HCT116 (cell line): ENCODE data around the gene SLC4A9. TPM values are rescaled to one million over a fixed set of nuclear protein-coding genes. Genes with fewer than 3 reads are reported as not detected.

Experiments
- ATAC-seq: fragments of 200-7000 bp; cut with Tn5 transposase; 2 replicates; pipeline ENCODE4 v1.9.1; 2020; ENCODE audit warnings: mild to moderate bottlenecking, moderate library complexity
- BruUV-seq: library from RNA; stranded (reverse); fragments of 400-500 nt; replicated peaks from 2 replicates; lab custom pipeline; 2021; lab: Mats Ljungman, UMichigan
- CTCF ChIA-PET: fragments of 300-600 bp; sonication (Branson Sonifier 250); formaldehyde crosslinking; loops from one replicate; lab custom pipeline; 2021; ENCODE audit warnings: antibody characterized with exemption; lab: Charles Lee
- POLR2A ChIA-PET: fragments of 300-600, 350-600 bp; sonication (Branson Sonifier 250); formaldehyde crosslinking; loops from one replicate; lab custom pipeline; 2021; ENCODE audit warnings: antibody characterized with exemption; lab: Charles Lee
- RAD21 ChIA-PET, 2 experiments: fragments of 300-600 bp; sonication (Branson Sonifier 250); formaldehyde crosslinking; loops; one replicate each; lab custom pipeline; 2023; ENCODE audit warnings: low total read pairs in 2 of 2; ENCODE audit not compliant: uncharacterized antibody in 2 of 2, unreplicated experiment in 2 of 2, low non-redundant PET in 1 of 2; lab: Charles Lee
- DNase-seq: peaks from one replicate; pipeline ENCODE4 v3.0.0-alpha.2; 2010; ENCODE audit warnings: low read depth, low spot score
- H2AFZ ChIP-seq: fragments of 200-600 bp; shearing (Covaris generic), sonication (generic); 2 replicates; pipeline ENCODE4 v1.6.1; 2017; ENCODE audit warnings: low read depth, mixed run types, mixed read lengths, antibody characterized with exemption, low read length; ENCODE audit not compliant: poor library complexity, severe bottlenecking
- H3K27ac ChIP-seq: 2 replicates; pipeline ENCODE4 v1.5.1; 2012; ENCODE audit warnings: low read depth, low read length
- H3K27me3 ChIP-seq: fragments of 200-600 bp; sonication (generic); 2 replicates; pipeline ENCODE4 v1.6.1; 2016; ENCODE audit warnings: mixed run types, low read length, mixed read lengths; ENCODE audit not compliant: insufficient read depth
- H3K36me3 ChIP-seq, 2 experiments: fragments of 200-500 bp in 1 of 2; fragments of 200-600 bp in 1 of 2; sonication (Bioruptor generic) in 1 of 2; sonication (generic) in 1 of 2; 2 replicates each; pipeline versions ENCODE4 v1.5.1 to v1.6.1; 2014 to 2016; ENCODE audit warnings: low read length in 2 of 2, inconsistent platforms in 1 of 2, mixed read lengths in 1 of 2, mixed run types in 1 of 2; ENCODE audit not compliant: insufficient read depth in 2 of 2, control insufficient read depth in 1 of 2
- H3K4me1 ChIP-seq, 2 experiments: fragments of 200-600 bp in 1 of 2; sonication (generic) in 1 of 2; 2 replicates each; pipeline versions ENCODE4 v1.5.1 to v1.6.1; 2012 to 2017; ENCODE audit warnings: low read length in 2 of 2, inconsistent platforms in 1 of 2, mild to moderate bottlenecking in 1 of 2, mixed read lengths in 1 of 2, mixed run types in 1 of 2, moderate library complexity in 1 of 2; ENCODE audit not compliant: insufficient read depth in 2 of 2, control insufficient read depth in 1 of 2
- H3K4me2 ChIP-seq: fragments of 200-600 bp; sonication (generic); 2 replicates; pipeline ENCODE4 v1.6.1; 2017; ENCODE audit warnings: mixed run types, low read length, mixed read lengths
- H3K4me3 ChIP-seq, 2 experiments: fragments of 200-600 bp in 1 of 2; sonication (generic) in 1 of 2; replicated peaks in 1 of 2; 2 replicates each; pipeline ENCODE4 v1.5.1; 2011 to 2016; ENCODE audit warnings: low read length in 2 of 2, control low read depth in 1 of 2, low read depth in 1 of 2, mild to moderate bottlenecking in 1 of 2, mixed read lengths in 1 of 2, mixed run types in 1 of 2
- H3K79me2 ChIP-seq: fragments of 200-600 bp; sonication (generic); 2 replicates; pipeline ENCODE4 v1.6.1; 2017; ENCODE audit warnings: mild to moderate bottlenecking, mixed run types, low read length, moderate library complexity, mixed read lengths; ENCODE audit not compliant: insufficient read depth
- H3K9ac ChIP-seq: fragments of 200-600 bp; sonication (generic); 2 replicates; pipeline ENCODE4 v1.6.1; 2016; ENCODE audit warnings: low read length, mixed read lengths
- H3K9me2 ChIP-seq: fragments of 200-600 bp; sonication (generic), shearing (Covaris generic); 2 replicates; pipeline ENCODE4 v1.6.1; 2017; ENCODE audit warnings: mixed run types, mild to moderate bottlenecking, moderate library complexity; ENCODE audit not compliant: insufficient read depth
- H3K9me3 ChIP-seq, 2 experiments: fragments of 200-500 bp in 1 of 2; fragments of 200-600 bp in 1 of 2; sonication (Bioruptor generic) in 1 of 2; sonication (generic) in 1 of 2; 2 replicates each; pipeline ENCODE4 v1.6.1; 2014 to 2017; ENCODE audit warnings: low read length in 2 of 2, mixed read lengths in 2 of 2, inconsistent platforms in 1 of 2, low read depth in 1 of 2, mild to moderate bottlenecking in 1 of 2, mixed run types in 1 of 2, moderate library complexity in 1 of 2; ENCODE audit not compliant: control insufficient read depth in 1 of 2, insufficient read depth in 1 of 2
- H4K20me1 ChIP-seq: fragments of 200-600 bp; sonication (generic), shearing (Covaris generic); 2 replicates; pipeline ENCODE4 v1.6.1; 2017; ENCODE audit warnings: mixed run types, mild to moderate bottlenecking, moderate library complexity; ENCODE audit not compliant: insufficient read depth
- CEBPB ChIP-seq: IDR thresholded peaks from 2 replicates; pipeline ENCODE4 v1.6.1; 2012; ENCODE audit warnings: low read depth
- ELF1 ChIP-seq: IDR thresholded peaks from 2 replicates; pipeline ENCODE4 v1.6.1; 2012; ENCODE audit warnings: low read depth, borderline replicate concordance
- EZH2 ChIP-seq: fragments of 200-600 bp; sonication (generic); IDR thresholded peaks from 2 replicates; pipeline ENCODE4 v1.6.1; 2017; ENCODE audit warnings: antibody characterized with exemption, mixed run types
- FOSL1 ChIP-seq: IDR thresholded peaks from 2 replicates; pipeline ENCODE4 v1.6.1; 2012; ENCODE audit warnings: low read depth
- JUND ChIP-seq: IDR thresholded peaks from 2 replicates; pipeline ENCODE4 v1.6.1; 2012
- POLR2A ChIP-seq: IDR thresholded peaks from 2 replicates; pipeline ENCODE4 v1.7.0; 2011; ENCODE audit warnings: borderline replicate concordance; ENCODE audit not compliant: insufficient read depth, insufficient read length; ENCODE audit errors: extremely low read depth
- SP1 ChIP-seq: IDR thresholded peaks from 2 replicates; pipeline ENCODE4 v1.6.1; 2012; ENCODE audit warnings: low read depth
- YY1 ChIP-seq: IDR thresholded peaks from 2 replicates; pipeline ENCODE4 v1.6.1; 2011; ENCODE audit warnings: low read length, low read depth, moderate library complexity, mild to moderate bottlenecking; ENCODE audit not compliant: insufficient replicate concordance; ENCODE audit errors: extremely low read depth
- ZNF274 ChIP-seq: fragments of 200-500 bp; sonication (Bioruptor generic); IDR thresholded peaks from 2 replicates; pipeline ENCODE4 v1.6.1; 2014; ENCODE audit warnings: mild to moderate bottlenecking, low read depth, low read length, inconsistent platforms
- intact Hi-C: fragments of 100-400 bp; cut with micrococcal nuclease; formaldehyde crosslinking; loops from 2 replicates; pipeline ENCODE4 v1.10.0; 2022
- total RNA-seq: library from RNA; stranded (reverse); gene quantifications from one replicate; pipeline ENCODE4 v1.2.1, GENCODE V29; 2021; ENCODE audit not compliant: unreplicated experiment
- TF ChIP-seq, protein P1 (sequence below): IDR thresholded peaks from 2 replicates; pipeline ENCODE4 v1.6.1; 2012

Gene SLC4A9
- total RNA-seq, 1 experiment from 2014 or later: 0.49 TPM

DNA sequence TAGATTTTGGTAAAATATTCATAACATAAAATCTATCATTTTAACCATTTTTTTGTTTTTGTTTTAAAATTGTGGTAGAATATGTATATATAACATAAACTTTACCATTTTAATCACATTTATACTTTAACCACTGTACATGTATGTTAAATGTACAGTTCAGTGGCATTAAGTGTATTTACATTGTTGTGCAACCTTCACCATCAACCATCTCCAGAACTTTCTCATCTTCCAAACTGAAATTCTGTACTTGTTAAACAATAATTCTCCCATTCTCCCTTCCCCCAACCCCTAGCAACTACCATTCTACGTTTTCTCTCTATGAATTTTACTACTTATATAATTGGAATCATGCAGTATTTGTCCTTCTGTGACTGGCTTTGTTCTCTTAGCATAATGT lies 53.2 kb downstream of the SLC4A9 start:
- Histone ChIP-seq H3K9me3 (no peaks in the 10 kb centered on the region), H3K4me1 (peaks cover 0 to 5% of the 10 kb centered on the region in 2 experiments; a peak in 1 of 4 replicates), H4K20me1 (peaks cover 34% of the 10 kb centered on the region), H3K9ac (no peak overlapping the region), H3K36me3 (no peaks in the 10 kb centered on the region), H3K4me3 (no peak overlapping the region), H3K79me2 (peaks cover 97% of the 10 kb centered on the region), H3K4me2 (no peak overlapping the region), H3K27me3 (no peaks in the 10 kb centered on the region), H3K27ac (no peak overlapping the region), H2AFZ (no peak overlapping the region), H3K9me2 (no peaks in the 10 kb centered on the region)
- intact Hi-C loops: no loop called here
- ATAC-seq: no peak
- no peak for DNase-seq
- RAD21 ChIA-PET: no interaction called here
- POLR2A ChIA-PET: no interaction called here
- TF ChIP-seq SP1 (no peak), CEBPB (no peak), ZNF274 (no peak), YY1 (no peak), EZH2 (no peak), JUND (no peak), ELF1 (no peak), FOSL1 (no peak)
- TF ChIP-seq, protein P1, sequence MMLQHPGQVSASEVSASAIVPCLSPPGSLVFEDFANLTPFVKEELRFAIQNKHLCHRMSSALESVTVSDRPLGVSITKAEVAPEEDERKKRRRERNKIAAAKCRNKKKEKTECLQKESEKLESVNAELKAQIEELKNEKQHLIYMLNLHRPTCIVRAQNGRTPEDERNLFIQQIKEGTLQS: no peak
- CTCF ChIA-PET: no interaction called here
- BruUV-seq: no TSS peak

DNA sequence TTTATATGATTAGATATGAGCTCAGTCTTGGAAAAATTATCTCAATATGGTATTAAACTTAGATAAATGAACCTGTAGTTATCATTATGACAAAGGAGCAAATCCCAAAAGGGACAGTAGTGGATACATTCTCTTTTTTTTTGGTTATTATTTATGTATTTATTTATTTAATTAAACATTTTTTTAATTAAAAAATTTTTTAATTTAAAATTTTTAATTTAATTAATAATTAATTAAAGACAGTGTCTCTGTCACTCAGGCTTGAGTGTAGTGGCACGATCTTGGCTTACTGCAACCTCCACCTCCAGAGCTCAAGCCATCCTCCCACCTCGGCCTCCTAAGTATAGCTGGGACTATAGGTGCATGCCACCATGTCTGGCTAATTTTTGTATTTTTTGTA lies 57.2 kb downstream of the SLC4A9 start:
- POLR2A ChIA-PET: no interaction called here
- CTCF ChIA-PET: no interaction called here

More for the DNA sequence above, 57.2 kb downstream of the SLC4A9 start:
- DNase-seq (no peak), ATAC-seq (no peak)
- RAD21 ChIA-PET: no interaction called here
- Histone ChIP-seq H3K27me3 (no peaks in the 10 kb centered on the region), H3K79me2 (peaks cover 96% of the 10 kb centered on the region), H3K27ac (no peak overlapping the region), H3K4me1 (no peaks in the 10 kb centered on the region; a peak in 1 of 4 replicates), H3K9me2 (no peaks in the 10 kb centered on the region), H3K36me3 (no peaks in the 10 kb centered on the region), H3K9ac (no peak overlapping the region), H3K9me3 (no peaks in the 10 kb centered on the region), H4K20me1 (peaks cover 16% of the 10 kb centered on the region), H2AFZ (no peak overlapping the region), H3K4me2 (no peak overlapping the region), H3K4me3 (no peak overlapping the region)
- BruUV-seq: no TSS peak
- intact Hi-C loops: no loop called here
- no peak for TF ChIP-seq CEBPB
- TF ChIP-seq FOSL1: no peak
- TF ChIP-seq POLR2A: no peak
- TF ChIP-seq JUND: no peak
- TF ChIP-seq, all 23 proteins: peak for 0
